Trophoblast cell (in vitro differentiated cells and primary cell): ENCODE data around the gene PDIK1L.

Source experiments
- DNase-seq, 2 donors: peaks; one replicate each; pipeline ENCODE4 v3.0.0-alpha.2; 2016
- H2AFZ ChIP-seq: 2 replicates; pipeline ENCODE4 v1.6.1; 2013; ENCODE audit warnings: low read length, moderate library complexity, mild to moderate bottlenecking; ENCODE audit not compliant: insufficient read depth, poor library complexity
- H2AK5ac ChIP-seq: 2 replicates; pipeline ENCODE4 v1.6.1; 2013; ENCODE audit warnings: mild to moderate bottlenecking, low read length
- H2BK120ac ChIP-seq: 2 replicates; pipeline ENCODE4 v1.6.1; 2013; ENCODE audit warnings: low read length, mild to moderate bottlenecking, moderate library complexity; ENCODE audit not compliant: insufficient read depth, poor library complexity
- H2BK12ac ChIP-seq: 2 replicates; pipeline ENCODE4 v1.6.1; 2013; ENCODE audit warnings: mild to moderate bottlenecking, low read length, moderate library complexity
- H2BK5ac ChIP-seq: 2 replicates; pipeline ENCODE4 v1.6.1; 2013; ENCODE audit warnings: low read length, low read depth, moderate library complexity, mild to moderate bottlenecking; ENCODE audit not compliant: poor library complexity
- H3K14ac ChIP-seq: 2 replicates; pipeline ENCODE4 v1.6.1; 2013; ENCODE audit warnings: mild to moderate bottlenecking, low read length
- H3K18ac ChIP-seq: 2 replicates; pipeline ENCODE4 v1.6.1; 2013; ENCODE audit warnings: mild to moderate bottlenecking, low read length
- H3K23ac ChIP-seq: 2 replicates; pipeline ENCODE4 v1.6.1; 2013; ENCODE audit warnings: low read length
- H3K27ac ChIP-seq: 2 replicates; pipeline ENCODE4 v1.5.1; 2013; ENCODE audit warnings: low read depth, mild to moderate bottlenecking, inconsistent platforms, low read length, moderate library complexity
- H3K27me3 ChIP-seq: 2 replicates; pipeline ENCODE4 v1.6.1; 2013; ENCODE audit warnings: inconsistent platforms, mild to moderate bottlenecking, low read length, moderate library complexity; ENCODE audit not compliant: insufficient read depth
- H3K36me3 ChIP-seq, 2 experiments: 1 replicate in 1 of 2; 2 replicates in 1 of 2; pipeline ENCODE4 v1.6.1; 2013; ENCODE audit warnings: low read length in 2 of 2, mild to moderate bottlenecking in 2 of 2, moderate library complexity in 1 of 2; ENCODE audit not compliant: insufficient read depth in 2 of 2, control insufficient read depth in 1 of 2
- H3K4ac ChIP-seq: 2 replicates; pipeline ENCODE4 v1.6.1; 2013; ENCODE audit warnings: low read depth, mild to moderate bottlenecking, low read length, moderate library complexity
- H3K4me1 ChIP-seq, 2 experiments: 1 replicate in 1 of 2; 2 replicates in 1 of 2; pipeline ENCODE4 v1.6.1; 2013; ENCODE audit warnings: low read length in 2 of 2, mild to moderate bottlenecking in 2 of 2, moderate library complexity in 1 of 2; ENCODE audit not compliant: insufficient read depth in 2 of 2, control insufficient read depth in 1 of 2
- H3K4me2 ChIP-seq: 2 replicates; pipeline ENCODE4 v1.6.1; 2013; ENCODE audit warnings: inconsistent platforms, mild to moderate bottlenecking, low read length, moderate library complexity
- H3K4me3 ChIP-seq: 2 replicates; pipeline ENCODE4 v1.5.1; 2013; ENCODE audit warnings: mild to moderate bottlenecking, low read depth, low read length, inconsistent platforms
- H3K79me1 ChIP-seq: one replicate; pipeline ENCODE4 v1.6.1; 2013; ENCODE audit warnings: low read length
- H3K79me2 ChIP-seq: 2 replicates; pipeline ENCODE4 v1.6.1; 2013; ENCODE audit warnings: low read length, mild to moderate bottlenecking; ENCODE audit not compliant: control insufficient read depth, insufficient read depth, poor library complexity
- H3K9ac ChIP-seq: 2 replicates; pipeline ENCODE4 v1.6.1; 2013; ENCODE audit warnings: mild to moderate bottlenecking, low read length
- H3K9me3 ChIP-seq: 2 replicates; pipeline ENCODE4 v1.6.1; 2013; ENCODE audit warnings: low read depth, mild to moderate bottlenecking, control low read depth, inconsistent platforms, low read length; ENCODE audit not compliant: insufficient read depth
- H4K12ac ChIP-seq: 2 replicates; pipeline ENCODE4 v1.6.1; 2013; ENCODE audit warnings: low read depth, mild to moderate bottlenecking, low read length, moderate library complexity
- H4K8ac ChIP-seq: 2 replicates; pipeline ENCODE4 v1.6.1; 2013; ENCODE audit warnings: low read depth, mild to moderate bottlenecking, low read length, moderate library complexity
- H4K91ac ChIP-seq: one replicate; pipeline ENCODE4 v1.6.1; 2013; ENCODE audit warnings: low read depth, mild to moderate bottlenecking, low read length, moderate library complexity
- WGBS: extraction: QIAGEN DNeasy Blood & Tissue Kit; methylation state at CpG from one replicate; pipeline ENCODE4 v1.1.7; 2013; ENCODE audit warnings: missing lambda C conversion rate; ENCODE audit not compliant: insufficient read length, insufficient coverage; ENCODE audit errors: extremely low coverage; 5-methylcytosine and 5-hydroxymethylcytosine counted together

The PDIK1L gene

DNA sequence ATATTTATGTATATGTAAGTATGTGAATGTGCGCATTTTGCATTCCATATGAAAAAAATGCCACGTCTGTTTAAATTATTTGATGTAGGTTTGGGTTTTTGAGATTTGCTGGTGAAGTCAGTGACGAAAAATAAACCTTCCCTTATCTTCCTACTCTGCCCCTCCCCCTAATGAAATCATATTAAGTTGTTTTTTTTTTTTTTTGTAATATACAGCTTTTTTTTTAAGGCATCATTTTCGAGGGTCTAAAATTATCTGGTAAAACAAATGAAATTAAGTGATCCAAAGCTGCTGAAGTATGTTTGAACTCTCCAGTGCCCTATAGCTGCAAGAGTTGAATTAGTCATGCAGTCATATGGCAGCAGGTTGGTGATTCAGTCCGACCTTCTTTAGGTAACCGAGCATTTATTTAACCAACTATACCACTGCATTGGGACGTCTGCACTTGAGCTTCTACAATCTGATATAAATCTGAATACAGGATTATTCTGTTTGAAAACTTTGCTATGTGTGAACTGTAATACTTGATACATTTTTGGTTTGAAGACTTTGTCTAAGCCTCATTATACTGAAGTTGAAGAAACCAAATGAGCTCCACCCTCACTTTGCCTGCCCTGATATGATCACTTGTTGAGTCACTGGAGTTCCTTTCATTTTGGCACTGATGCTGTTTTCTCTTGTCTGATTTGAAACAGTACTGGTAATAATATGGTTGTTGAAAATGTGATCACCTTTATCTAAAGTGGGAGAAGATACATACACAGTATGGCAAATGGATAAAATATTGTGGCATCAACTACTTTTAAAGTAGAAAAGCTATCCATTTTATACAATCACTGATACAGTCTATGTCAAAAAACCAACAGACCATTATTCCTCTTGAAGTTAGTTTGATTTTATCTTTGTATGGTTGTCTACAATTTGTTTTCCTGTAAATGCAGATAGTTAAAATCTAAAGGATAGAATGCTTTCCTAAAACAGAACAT is 11.7 kb downstream of the PDIK1L start:
- no CpG with 5 or more reads among the region's 7 CpGs for WGBS
- H2BK5ac ChIP-seq = no peak overlapping the region
- no peak overlapping the region for H2AFZ ChIP-seq
- H3K27me3 ChIP-seq = no peaks in the 10 kb centered on the region
- H3K79me1 ChIP-seq = no peaks in the 10 kb centered on the region
- H3K9me3 ChIP-seq = peaks cover 2% of the 10 kb centered on the region
- H3K79me2 ChIP-seq = no peaks in the 10 kb centered on the region
- peak; percentile 53 to 80 for DNase-seq
- H3K14ac ChIP-seq = no peak overlapping the region
- H3K4me3 ChIP-seq = no peak overlapping the region
- peaks cover 0 to 5% of the 10 kb centered on the region in 2 experiments for H3K4me1 ChIP-seq
- no peak overlapping the region for H3K4me2 ChIP-seq
- H3K36me3 ChIP-seq = peaks cover 3% of the 10 kb centered on the region in 2 experiments
- H2AK5ac ChIP-seq = no peak overlapping the region
- H3K4ac ChIP-seq = no peak overlapping the region
- H3K9ac ChIP-seq = no peak overlapping the region
- no peak overlapping the region for H4K8ac ChIP-seq
- H2BK12ac ChIP-seq = no peak overlapping the region
- H3K18ac ChIP-seq = no peak overlapping the region
- H2BK120ac ChIP-seq = no peak overlapping the region
- no peak overlapping the region for H4K91ac ChIP-seq
- H4K12ac ChIP-seq = no peak overlapping the region
- no peak overlapping the region for H3K23ac ChIP-seq
- H3K27ac ChIP-seq = no peak overlapping the region

DNA sequence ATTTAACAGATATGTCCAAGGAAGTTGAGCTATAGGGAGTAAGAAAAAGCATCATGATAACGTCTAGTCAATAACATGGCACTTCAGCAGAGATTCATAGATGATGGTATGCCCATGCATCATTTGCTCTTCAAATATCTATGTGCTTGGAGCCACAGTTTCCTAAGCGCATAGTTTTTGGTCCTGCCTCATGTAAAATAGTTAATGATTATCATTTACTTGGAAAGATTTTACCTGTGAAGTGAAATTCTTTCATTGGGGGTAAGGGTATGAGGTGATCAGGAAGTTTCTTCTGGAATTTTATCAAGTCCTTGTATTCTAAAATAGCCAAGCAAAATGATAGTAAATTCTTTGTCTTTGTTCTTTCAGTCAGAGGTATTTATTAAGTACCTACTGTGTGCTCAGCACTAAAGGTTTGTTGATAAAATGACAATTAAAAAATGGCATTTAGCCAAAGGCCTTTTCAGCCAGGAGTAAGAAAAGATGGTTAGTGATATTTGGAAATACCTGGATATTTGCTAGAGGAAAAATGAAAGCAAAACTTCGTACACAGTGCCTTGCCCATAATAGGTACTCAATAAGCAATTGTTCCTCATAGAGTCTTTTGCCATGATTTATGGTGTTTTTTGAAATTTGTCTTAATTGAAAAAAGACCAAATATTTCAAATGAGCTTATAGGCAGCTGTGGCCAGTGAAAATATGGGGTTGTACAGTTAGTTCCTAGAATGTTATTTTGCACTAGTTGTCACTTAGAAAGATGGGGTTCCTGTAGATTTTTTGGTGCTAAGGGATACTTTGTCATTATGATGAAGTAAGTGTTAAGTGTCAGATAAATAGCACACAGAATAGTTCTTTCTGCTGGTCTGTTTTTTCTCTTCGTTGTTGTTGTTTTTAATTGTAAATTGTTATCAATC is 13.1 kb downstream of the PDIK1L start:
- Histone ChIP-seq H3K27me3 (no peaks in the 10 kb centered on the region), H2BK120ac (no peak overlapping the region), H3K9me3 (no peaks in the 10 kb centered on the region), H3K14ac (no peak overlapping the region), H3K4me2 (no peak overlapping the region), H2BK12ac (no peak overlapping the region), H4K91ac (no peak overlapping the region), H2BK5ac (no peak overlapping the region), H3K4me3 (no peak overlapping the region), H3K79me1 (no peaks in the 10 kb centered on the region), H3K18ac (no peak overlapping the region), H3K79me2 (no peaks in the 10 kb centered on the region), H3K9ac (no peak overlapping the region), H3K36me3 (no peaks in the 10 kb centered on the region), H4K8ac (no peak overlapping the region), H2AFZ (no peak overlapping the region), H4K12ac (no peak overlapping the region), H2AK5ac (no peak overlapping the region), H3K23ac (no peak overlapping the region), H3K27ac (no peak overlapping the region), H3K4me1 (peaks cover 0 to 5% of the 10 kb centered on the region in 2 experiments), H3K4ac (no peak overlapping the region)
- WGBS = no CpG with 5 or more reads among the region's 4 CpGs
- peak in 1 of 2 donors; percentile 51 for DNase-seq

DNA sequence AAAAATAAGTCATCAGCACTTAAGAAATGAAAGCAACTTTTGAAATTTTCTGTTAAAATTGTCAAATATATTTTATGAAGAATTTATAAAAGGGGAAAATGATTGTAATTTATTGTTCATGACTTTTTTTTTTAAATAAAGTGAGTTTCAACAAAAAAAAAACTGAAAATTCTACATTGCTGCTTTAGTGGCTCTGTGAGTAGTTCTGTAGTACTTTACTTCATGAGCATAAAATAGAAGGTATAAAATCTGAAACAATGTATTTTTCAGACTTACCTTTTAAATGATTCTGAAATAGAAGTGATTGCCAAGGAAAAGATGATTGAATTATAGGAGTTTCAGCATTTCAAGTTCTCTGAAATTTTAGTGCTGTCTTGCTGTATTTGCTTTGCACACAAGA is 13.8 kb downstream of the PDIK1L start:
- Histone ChIP-seq H4K8ac (no peak overlapping the region), H4K12ac (no peak overlapping the region), H2BK5ac (no peak overlapping the region), H3K4me2 (no peak overlapping the region), H2AFZ (no peak overlapping the region), H3K27ac (no peak overlapping the region), H3K4ac (no peak overlapping the region), H4K91ac (no peak overlapping the region), H3K79me1 (no peaks in the 10 kb centered on the region), H3K23ac (no peak overlapping the region), H3K14ac (no peak overlapping the region), H2BK120ac (no peak overlapping the region), H2AK5ac (no peak overlapping the region), H3K79me2 (no peaks in the 10 kb centered on the region), H3K4me3 (no peak overlapping the region), H3K27me3 (no peaks in the 10 kb centered on the region), H3K9ac (no peak overlapping the region), H3K18ac (no peak overlapping the region), H3K4me1 (peaks cover 0 to 5% of the 10 kb centered on the region in 2 experiments), H3K36me3 (no peaks in the 10 kb centered on the region), H2BK12ac (no peak overlapping the region), H3K9me3 (no peaks in the 10 kb centered on the region)
- DNase-seq = no peak

DNA sequence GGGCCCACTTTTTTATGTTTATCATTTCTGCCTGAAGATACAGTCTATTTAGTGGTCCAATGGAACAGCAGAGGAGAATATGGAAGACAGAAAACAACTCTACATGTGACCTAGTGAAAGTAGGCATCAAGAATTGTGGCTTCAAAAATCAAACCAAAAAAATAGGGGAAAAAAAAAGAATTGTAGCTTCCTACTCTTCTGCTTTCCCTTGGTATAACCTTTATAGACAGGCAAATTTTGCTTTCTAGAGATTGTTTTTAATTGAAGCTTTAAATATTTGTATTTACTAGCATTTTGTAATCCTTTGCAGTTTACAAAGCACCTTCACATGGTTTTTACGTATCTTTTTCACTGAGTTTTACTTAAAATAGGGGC is 14.3 kb downstream of the PDIK1L start:
- no peak overlapping the region for H4K91ac ChIP-seq
- H3K23ac ChIP-seq = no peak overlapping the region
- no peak overlapping the region for H3K14ac ChIP-seq
- no peaks in the 10 kb centered on the region for H3K36me3 ChIP-seq
- DNase-seq = no peak
- H3K4me1 ChIP-seq = peaks cover 0 to 5% of the 10 kb centered on the region in 2 experiments
- no peak overlapping the region for H4K12ac ChIP-seq
- no peak overlapping the region for H3K9ac ChIP-seq
- no peaks in the 10 kb centered on the region for H3K9me3 ChIP-seq
- no peaks in the 10 kb centered on the region for H3K79me1 ChIP-seq
- no peak overlapping the region for H3K18ac ChIP-seq
- no peaks in the 10 kb centered on the region for H3K27me3 ChIP-seq
- no peak overlapping the region for H2BK120ac ChIP-seq
- no peak overlapping the region for H2BK5ac ChIP-seq
- H2AK5ac ChIP-seq = no peak overlapping the region
- H3K4me2 ChIP-seq = no peak overlapping the region
- H4K8ac ChIP-seq = no peak overlapping the region
- H3K79me2 ChIP-seq = no peaks in the 10 kb centered on the region
- no peak overlapping the region for H2AFZ ChIP-seq
- no peak overlapping the region for H3K4ac ChIP-seq
- no peak overlapping the region for H3K4me3 ChIP-seq
- no peak overlapping the region for H2BK12ac ChIP-seq
- no peak overlapping the region for H3K27ac ChIP-seq
- WGBS = no CpG with 5 or more reads among the region's 1 CpG
